HepG2 (cell line): ENCODE data around the gene CST4. TPM values are rescaled to one million over a fixed set of nuclear protein-coding genes. Genes with fewer than 3 reads are reported as not detected.

Experiments
- CREB1 ChIP-seq, 2 experiments: fragments of 450-650 bp in 1 of 2; IDR thresholded peaks; 2 replicates each; pipeline ENCODE4 v1.6.1; 2016 to 2017; ENCODE audit warnings: control low read depth in 1 of 2, mild to moderate bottlenecking in 1 of 2, missing compliant biosample characterization in 1 of 2, missing genetic modification characterization in 1 of 2
- GABPA ChIP-seq, 2 experiments: IDR thresholded peaks; 2 replicates each; pipeline ENCODE4 v1.6.1; 2011 to 2016; ENCODE audit warnings: low read depth in 2 of 2, low read length in 1 of 2, missing biosample characterization in 1 of 2, missing genetic modification characterization in 1 of 2
- RFX3 ChIP-seq: IDR thresholded peaks from 2 replicates; pipeline ENCODE4 v1.6.1; 2016; ENCODE audit warnings: missing biosample characterization, missing genetic modification reagents
- TEAD2 ChIP-seq: sonication (generic); formaldehyde crosslinking; IDR thresholded peaks from 2 replicates; pipeline ENCODE4 v1.9.0; 2021; ENCODE audit warnings: missing genetic modification reagents
- ZKSCAN1 ChIP-seq: fragments of 150-350 bp; IDR thresholded peaks from 2 replicates; pipeline ENCODE4 v1.6.1; 2014; ENCODE audit warnings: low read length
- ZNF30 ChIP-seq: sonication (generic); formaldehyde crosslinking; IDR thresholded peaks from 2 replicates; pipeline ENCODE4 v1.5.0; 2020; ENCODE audit warnings: mild to moderate bottlenecking, missing genetic modification reagents
- ZNF652 ChIP-seq: IDR thresholded peaks from 2 replicates; pipeline ENCODE4 v1.6.1; 2016; ENCODE audit warnings: low read depth, borderline replicate concordance
- polyA plus RNA-seq, 8 experiments: library from polyadenylated mRNA; depleted of rRNA in 3 of 8; stranded (reverse) in 7 of 8; unstranded in 1 of 8; fragments of >200 nt; fragmentation: Illumina TruSeq in 4 of 8; extraction: Trizol in 4 of 8; gene quantifications; 2 replicates each; pipeline versions ENCODE4 v1.2.1 to v1.2.3, GENCODE V29; 2011 to 2016; ENCODE audit warnings: low read depth in 4 of 8, missing spikeins in 1 of 8, mixed read lengths in 1 of 8; ENCODE audit not compliant: insufficient read depth in 1 of 8
- total RNA-seq, 5 experiments: library from RNA; depleted of rRNA; stranded (reverse); fragments of >200 nt; fragmentation: Illumina TruSeq; extraction: Trizol; gene quantifications; 2 replicates each; pipeline ENCODE4 v1.2.3, GENCODE V29; 2016; ENCODE audit warnings: low read depth in 1 of 5
- TF ChIP-seq, protein P1 (sequence below): sonication (generic); formaldehyde crosslinking; IDR thresholded peaks from 2 replicates; pipeline ENCODE4 v1.4.0; 2020; ENCODE audit warnings: mild to moderate bottlenecking, missing genetic modification reagents
- TF ChIP-seq, protein P2 (sequence below): fragments of 450-650 bp; IDR thresholded peaks from 2 replicates; pipeline ENCODE4 v1.6.1; 2017; ENCODE audit warnings: mild to moderate bottlenecking
- TF ChIP-seq, protein P3 (sequence below): sonication (generic); formaldehyde crosslinking; IDR thresholded peaks from 2 replicates; pipeline ENCODE4 v1.8.1; 2023; ENCODE audit warnings: mild to moderate bottlenecking, moderate library complexity, missing genetic modification reagents
- TF ChIP-seq, protein P4 (sequence below): fragments of 450-650 bp; IDR thresholded peaks from 2 replicates; pipeline ENCODE4 v1.6.1; 2016
- TF ChIP-seq, protein P5 (sequence below): sonication (generic); formaldehyde crosslinking; conservative IDR thresholded peaks from 2 replicates; pipeline ENCODE4 v1.5.0; 2020; ENCODE audit warnings: missing genetic modification reagents
- TF ChIP-seq, protein P6 (sequence below): fragments of 450-650 bp; IDR thresholded peaks from 2 replicates; pipeline ENCODE4 v1.6.1; 2017

The CST4 gene
- total and polyA plus RNA-seq, 2 of the 13 experiments (the other 11 are each of a cell fraction or from before 2014, with no cell fraction given): not detected

DNA sequence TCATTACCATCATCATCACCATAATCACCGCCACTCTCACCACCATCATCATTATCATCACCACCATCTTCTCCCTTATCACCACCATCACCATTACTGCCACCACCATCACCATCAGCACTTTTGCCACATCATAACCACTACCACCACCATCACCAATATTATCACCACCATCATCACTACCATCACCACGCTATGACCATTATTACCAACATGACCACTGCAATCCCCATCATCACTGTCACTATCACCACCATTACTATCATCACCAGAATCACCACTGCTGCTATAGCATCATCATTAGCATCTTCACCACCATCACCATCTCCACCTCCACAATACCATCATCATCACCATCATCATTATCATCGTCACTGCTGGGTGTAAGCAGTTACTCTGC lies 36.3 kb upstream of the CST4 start (continued):
- TF ChIP-seq, protein P1, sequence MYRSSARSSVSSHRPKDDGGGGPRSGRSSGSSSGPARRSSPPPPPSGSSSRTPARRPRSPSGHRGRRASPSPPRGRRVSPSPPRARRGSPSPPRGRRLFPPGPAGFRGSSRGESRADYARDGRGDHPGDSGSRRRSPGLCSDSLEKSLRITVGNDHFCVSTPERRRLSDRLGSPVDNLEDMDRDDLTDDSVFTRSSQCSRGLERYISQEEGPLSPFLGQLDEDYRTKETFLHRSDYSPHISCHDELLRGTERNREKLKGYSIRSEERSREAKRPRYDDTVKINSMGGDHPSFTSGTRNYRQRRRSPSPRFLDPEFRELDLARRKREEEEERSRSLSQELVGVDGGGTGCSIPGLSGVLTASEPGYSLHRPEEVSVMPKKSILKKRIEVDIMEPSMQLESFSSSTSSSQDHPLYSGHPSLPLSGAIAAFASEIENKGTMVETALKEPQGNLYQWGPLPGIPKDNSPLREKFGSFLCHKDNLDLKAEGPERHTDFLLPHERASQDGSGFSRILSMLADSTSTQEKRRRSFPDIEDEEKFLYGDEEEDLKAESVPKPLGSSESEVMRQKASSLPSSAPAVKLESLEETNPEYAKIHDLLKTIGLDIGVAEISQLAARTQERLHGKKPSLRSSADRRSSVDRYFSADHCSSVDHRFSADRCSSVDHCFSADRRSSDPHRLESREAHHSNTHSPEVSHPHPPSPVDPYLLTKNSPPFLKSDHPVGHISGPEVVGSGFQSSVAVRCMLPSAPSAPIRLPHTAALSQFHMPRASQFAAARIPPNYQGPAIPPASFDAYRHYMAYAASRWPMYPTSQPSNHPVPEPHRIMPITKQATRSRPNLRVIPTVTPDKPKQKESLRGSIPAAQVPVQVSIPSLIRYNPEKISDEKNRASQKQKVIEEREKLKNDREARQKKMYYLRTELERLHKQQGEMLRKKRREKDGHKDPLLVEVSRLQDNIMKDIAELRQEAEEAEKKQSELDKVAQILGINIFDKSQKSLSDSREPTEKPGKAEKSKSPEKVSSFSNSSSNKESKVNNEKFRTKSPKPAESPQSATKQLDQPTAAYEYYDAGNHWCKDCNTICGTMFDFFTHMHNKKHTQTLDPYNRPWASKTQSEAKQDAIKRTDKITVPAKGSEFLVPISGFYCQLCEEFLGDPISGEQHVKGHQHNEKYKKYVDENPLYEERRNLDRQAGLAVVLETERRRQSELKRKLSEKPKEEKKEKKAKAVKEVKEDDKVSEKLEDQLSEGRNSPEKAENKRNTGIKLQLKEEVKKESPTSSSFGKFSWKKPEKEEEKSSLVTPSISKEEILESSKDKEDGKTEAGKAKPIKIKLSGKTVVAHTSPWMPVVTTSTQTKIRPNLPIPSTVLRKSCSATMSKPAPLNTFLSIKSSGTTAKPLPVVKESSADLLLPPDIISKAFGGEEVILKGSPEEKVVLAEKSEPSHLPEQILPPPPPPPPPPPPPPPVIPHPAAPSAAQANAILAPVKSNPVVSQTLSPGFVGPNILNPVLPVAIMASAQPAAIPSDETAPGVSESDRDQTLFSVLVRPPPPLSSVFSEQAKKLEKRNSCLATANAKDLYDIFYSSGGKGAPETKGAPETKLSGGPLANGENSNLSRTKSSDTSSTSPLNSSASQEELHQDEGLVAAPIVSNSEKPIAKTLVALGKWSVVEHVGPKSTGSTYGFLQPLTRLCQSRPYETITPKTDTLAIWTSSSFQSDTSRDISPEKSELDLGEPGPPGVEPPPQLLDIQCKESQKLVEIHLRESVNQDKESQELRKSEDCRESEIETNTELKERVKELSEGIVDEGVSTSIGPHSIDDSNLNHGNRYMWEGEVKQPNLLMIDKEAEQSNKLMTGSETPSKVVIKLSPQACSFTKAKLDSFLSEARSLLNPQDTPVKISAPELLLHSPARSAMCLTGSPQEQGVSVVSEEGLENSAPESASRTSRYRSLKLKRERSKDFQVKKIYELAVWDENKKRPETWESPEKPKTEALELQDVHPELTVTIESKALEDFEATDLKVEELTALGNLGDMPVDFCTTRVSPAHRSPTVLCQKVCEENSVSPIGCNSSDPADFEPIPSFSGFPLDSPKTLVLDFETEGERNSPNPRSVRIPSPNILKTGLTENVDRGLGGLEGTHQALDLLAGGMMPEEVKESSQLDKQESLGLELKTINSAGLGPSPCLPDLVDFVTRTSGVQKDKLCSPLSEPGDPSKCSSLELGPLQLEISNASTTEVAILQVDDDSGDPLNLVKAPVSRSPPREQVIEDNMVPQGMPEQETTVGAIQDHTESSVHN (CRISPR knock-in tag): no peak
- no peak for TF ChIP-seq ZNF30 (CRISPR knock-in tag)
- peak; percentile 92 for TF ChIP-seq CREB1 (IDR thresholded peaks at IDR 0.05)
- TF ChIP-seq CREB1 (CRISPR knock-in tag; IDR thresholded peaks at IDR 0.05): no peak
- TF ChIP-seq, protein P2, sequence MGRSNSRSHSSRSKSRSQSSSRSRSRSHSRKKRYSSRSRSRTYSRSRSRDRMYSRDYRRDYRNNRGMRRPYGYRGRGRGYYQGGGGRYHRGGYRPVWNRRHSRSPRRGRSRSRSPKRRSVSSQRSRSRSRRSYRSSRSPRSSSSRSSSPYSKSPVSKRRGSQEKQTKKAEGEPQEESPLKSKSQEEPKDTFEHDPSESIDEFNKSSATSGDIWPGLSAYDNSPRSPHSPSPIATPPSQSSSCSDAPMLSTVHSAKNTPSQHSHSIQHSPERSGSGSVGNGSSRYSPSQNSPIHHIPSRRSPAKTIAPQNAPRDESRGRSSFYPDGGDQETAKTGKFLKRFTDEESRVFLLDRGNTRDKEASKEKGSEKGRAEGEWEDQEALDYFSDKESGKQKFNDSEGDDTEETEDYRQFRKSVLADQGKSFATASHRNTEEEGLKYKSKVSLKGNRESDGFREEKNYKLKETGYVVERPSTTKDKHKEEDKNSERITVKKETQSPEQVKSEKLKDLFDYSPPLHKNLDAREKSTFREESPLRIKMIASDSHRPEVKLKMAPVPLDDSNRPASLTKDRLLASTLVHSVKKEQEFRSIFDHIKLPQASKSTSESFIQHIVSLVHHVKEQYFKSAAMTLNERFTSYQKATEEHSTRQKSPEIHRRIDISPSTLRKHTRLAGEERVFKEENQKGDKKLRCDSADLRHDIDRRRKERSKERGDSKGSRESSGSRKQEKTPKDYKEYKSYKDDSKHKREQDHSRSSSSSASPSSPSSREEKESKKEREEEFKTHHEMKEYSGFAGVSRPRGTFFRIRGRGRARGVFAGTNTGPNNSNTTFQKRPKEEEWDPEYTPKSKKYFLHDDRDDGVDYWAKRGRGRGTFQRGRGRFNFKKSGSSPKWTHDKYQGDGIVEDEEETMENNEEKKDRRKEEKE: no peak
- TF ChIP-seq, protein P3, sequence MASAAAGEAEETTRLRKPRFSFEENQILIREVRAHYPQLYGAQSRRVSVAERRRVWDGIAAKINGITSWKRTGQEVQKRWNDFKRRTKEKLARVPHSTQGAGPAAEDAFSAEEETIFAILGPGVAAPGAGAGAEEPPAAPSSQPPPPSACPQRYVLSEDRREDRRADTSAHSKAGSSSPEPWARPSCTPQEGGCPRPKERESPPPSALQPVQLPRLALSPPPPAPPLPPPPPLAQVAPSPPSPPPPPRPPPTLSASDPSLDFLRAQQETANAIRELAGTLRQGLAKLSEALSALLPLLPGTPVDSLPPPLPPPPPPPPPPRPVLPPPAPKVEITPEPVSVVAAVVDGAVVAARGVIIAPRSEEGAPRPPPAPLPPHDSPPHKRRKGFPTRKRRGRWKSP: no peak
- TF ChIP-seq, protein P4, sequence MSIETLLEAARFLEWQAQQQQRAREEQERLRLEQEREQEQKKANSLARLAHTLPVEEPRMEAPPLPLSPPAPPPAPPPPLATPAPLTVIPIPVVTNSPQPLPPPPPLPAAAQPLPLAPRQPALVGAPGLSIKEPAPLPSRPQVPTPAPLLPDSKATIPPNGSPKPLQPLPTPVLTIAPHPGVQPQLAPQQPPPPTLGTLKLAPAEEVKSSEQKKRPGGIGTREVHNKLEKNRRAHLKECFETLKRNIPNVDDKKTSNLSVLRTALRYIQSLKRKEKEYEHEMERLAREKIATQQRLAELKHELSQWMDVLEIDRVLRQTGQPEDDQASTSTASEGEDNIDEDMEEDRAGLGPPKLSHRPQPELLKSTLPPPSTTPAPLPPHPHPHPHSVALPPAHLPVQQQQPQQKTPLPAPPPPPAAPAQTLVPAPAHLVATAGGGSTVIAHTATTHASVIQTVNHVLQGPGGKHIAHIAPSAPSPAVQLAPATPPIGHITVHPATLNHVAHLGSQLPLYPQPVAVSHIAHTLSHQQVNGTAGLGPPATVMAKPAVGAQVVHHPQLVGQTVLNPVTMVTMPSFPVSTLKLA: peak; percentile 43; the same call in 1 of the 2 replicates
- no peak for TF ChIP-seq TEAD2 (CRISPR knock-in tag)
- no peak for TF ChIP-seq GABPA (IDR thresholded peaks at IDR 0.05; ENCODE audit: low read depth, low read length)
- TF ChIP-seq GABPA (CRISPR knock-in tag; IDR thresholded peaks at IDR 0.05; ENCODE audit: low read depth): no peak
- no peak for TF ChIP-seq RFX3
- no peak for TF ChIP-seq ZKSCAN1
- TF ChIP-seq, protein P5, sequence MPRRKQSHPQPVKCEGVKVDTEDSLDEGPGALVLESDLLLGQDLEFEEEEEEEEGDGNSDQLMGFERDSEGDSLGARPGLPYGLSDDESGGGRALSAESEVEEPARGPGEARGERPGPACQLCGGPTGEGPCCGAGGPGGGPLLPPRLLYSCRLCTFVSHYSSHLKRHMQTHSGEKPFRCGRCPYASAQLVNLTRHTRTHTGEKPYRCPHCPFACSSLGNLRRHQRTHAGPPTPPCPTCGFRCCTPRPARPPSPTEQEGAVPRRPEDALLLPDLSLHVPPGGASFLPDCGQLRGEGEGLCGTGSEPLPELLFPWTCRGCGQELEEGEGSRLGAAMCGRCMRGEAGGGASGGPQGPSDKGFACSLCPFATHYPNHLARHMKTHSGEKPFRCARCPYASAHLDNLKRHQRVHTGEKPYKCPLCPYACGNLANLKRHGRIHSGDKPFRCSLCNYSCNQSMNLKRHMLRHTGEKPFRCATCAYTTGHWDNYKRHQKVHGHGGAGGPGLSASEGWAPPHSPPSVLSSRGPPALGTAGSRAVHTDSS (CRISPR knock-in tag): no peak
- TF ChIP-seq ZNF652 (CRISPR knock-in tag): no peak
- TF ChIP-seq, protein P6, sequence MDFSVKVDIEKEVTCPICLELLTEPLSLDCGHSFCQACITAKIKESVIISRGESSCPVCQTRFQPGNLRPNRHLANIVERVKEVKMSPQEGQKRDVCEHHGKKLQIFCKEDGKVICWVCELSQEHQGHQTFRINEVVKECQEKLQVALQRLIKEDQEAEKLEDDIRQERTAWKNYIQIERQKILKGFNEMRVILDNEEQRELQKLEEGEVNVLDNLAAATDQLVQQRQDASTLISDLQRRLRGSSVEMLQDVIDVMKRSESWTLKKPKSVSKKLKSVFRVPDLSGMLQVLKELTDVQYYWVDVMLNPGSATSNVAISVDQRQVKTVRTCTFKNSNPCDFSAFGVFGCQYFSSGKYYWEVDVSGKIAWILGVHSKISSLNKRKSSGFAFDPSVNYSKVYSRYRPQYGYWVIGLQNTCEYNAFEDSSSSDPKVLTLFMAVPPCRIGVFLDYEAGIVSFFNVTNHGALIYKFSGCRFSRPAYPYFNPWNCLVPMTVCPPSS: peak; percentile 87
